HG03558 (cell line): ENCODE measurements around the gene PLOD1.
A peak's percentile ranks its signal among the peaks of the same experiment; 100 is the strongest.
"Not testable (repeated sequence)": the region's sequence is repeated elsewhere in the genome, so short reads cannot be mapped to it uniquely, and the experiment has no call there.

Experiments used
- ATAC-seq: cut with Tn5 transposase; IDR thresholded peaks from one replicate; pipeline ENCODE4 v1.9.1; 2021; ENCODE audit warnings: moderate number of reproducible peaks; ENCODE audit not compliant: unreplicated experiment; ENCODE audit errors: extremely low read depth

PLOD1 gene

GRCh38 chr1:11934302-11935056, at the start of gene PLOD1:
TSS of gene PLOD1 (plus strand) at chr1:11934717. CDS start at chr1:11934780, 63 bp downstream.
- ATAC-seq = peak; percentile 46

- ATAC-seq = no peak
These were observed 48.6 kb upstream of the PLOD1 start for GRCh38 chr1:11885916-11886315.

- no peak for ATAC-seq
These were observed 47.4 kb upstream of the PLOD1 start for GRCh38 chr1:11886986-11887665.

- no peak for ATAC-seq
These were observed 46.9 kb upstream of the PLOD1 start for GRCh38 chr1:11887666-11888007.

- no peak for ATAC-seq
These were observed 46.2 kb upstream of the PLOD1 start for GRCh38 chr1:11888206-11888876.

GRCh38 chr1:11888877-11889208, 45.7 kb upstream of the PLOD1 start:
- ATAC-seq = no peak

GRCh38 chr1:11891433-11892186, 42.9 kb upstream of the PLOD1 start:
- no peak for ATAC-seq

GRCh38 chr1:11893907-11894251, 40.6 kb upstream of the PLOD1 start:
- no peak for ATAC-seq

- not testable (repeated sequence) for ATAC-seq
These were observed 40.0 kb upstream of the PLOD1 start for GRCh38 chr1:11894501-11894900.

- no peak for ATAC-seq
These were observed 36.3 kb upstream of the PLOD1 start for GRCh38 chr1:11898086-11898785.

GRCh38 chr1:11898831-11899467, 35.6 kb upstream of the PLOD1 start:
- ATAC-seq = no peak

GRCh38 chr1:11901446-11901845, 33.1 kb upstream of the PLOD1 start:
- not testable (repeated sequence) for ATAC-seq

- ATAC-seq = no peak
These were observed 31.3 kb upstream of the PLOD1 start for GRCh38 chr1:11903210-11903609.

GRCh38 chr1:11904156-11904555, 30.4 kb upstream of the PLOD1 start:
- not testable (repeated sequence) for ATAC-seq

GRCh38 chr1:11904978-11905377, 29.5 kb upstream of the PLOD1 start:
- ATAC-seq = no peak

- ATAC-seq = no peak
These were observed 27.6 kb upstream of the PLOD1 start for GRCh38 chr1:11906870-11907269.

- peak; percentile 20 for ATAC-seq
These were observed 27.0 kb upstream of the PLOD1 start for GRCh38 chr1:11907275-11908094.

- ATAC-seq = peak; percentile 29
These were observed 26.3 kb upstream of the PLOD1 start for GRCh38 chr1:11908095-11908675.

- not testable (repeated sequence) for ATAC-seq
These were observed 23.6 kb upstream of the PLOD1 start for GRCh38 chr1:11910914-11911228.
